ENCODE data around the gene SLC16A6. TPM values are rescaled to one million over a fixed set of nuclear protein-coding genes. Genes with fewer than 3 reads are reported as not detected.

The SLC16A6 gene
- total and polyA plus RNA-seq, 2 of the 4 experiments (the other 2 are of a cell fraction) = 0.22 to 0.54 TPM

DNA sequence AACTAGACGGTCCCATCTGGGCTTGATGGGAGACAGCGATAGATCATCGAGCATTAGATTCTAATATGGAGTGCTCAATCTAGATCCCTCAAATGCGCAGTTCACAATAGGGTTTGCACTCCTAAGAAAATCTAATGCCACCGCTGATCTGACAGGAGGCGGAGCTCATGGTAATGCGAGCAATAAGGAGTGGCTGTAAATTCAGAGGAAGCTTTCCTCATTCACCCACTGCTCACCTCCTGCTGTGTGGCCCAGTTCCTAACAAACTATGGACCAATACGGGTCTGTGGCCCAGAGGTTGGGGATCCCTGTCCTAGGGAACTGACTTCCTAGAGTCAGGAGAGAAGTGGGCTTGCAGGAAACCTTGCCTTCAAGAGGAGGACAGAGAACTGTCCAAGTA, 68.3 kb downstream of the SLC16A6 start:
- H3K4me3 ChIP-seq (ENCODE audit: insufficient read depth, low read depth, low read length) = no peak overlapping the region
- intact Hi-C loops (cut with micrococcal nuclease) (no loop called here), dilution Hi-C loops (cut with HindIII; ENCODE audit: low sequenced_read_pairs, unreplicated experiment) (no loop called here), in situ Hi-C loops (cut with MboI; ENCODE audit: low sequenced_read_pairs) (no loop called here)
- no peaks in the 10 kb centered on the region for H3K36me3 ChIP-seq (ENCODE audit: control insufficient read depth, insufficient read depth, low read length)
- H2BK120ac ChIP-seq (ENCODE audit: low read depth, low read length) = no peak overlapping the region
- H3K14ac ChIP-seq (replicated peaks; ENCODE audit: low read depth, low read length) = no peak overlapping the region
- ATAC-seq (ENCODE audit: low read depth) (no peak), DNase-seq (no peak)
- H3K4me1 ChIP-seq (ENCODE audit: control insufficient read depth, insufficient read depth, low read length) = no peaks in the 10 kb centered on the region
- H2AFZ ChIP-seq (replicated peaks; ENCODE audit: low read length, poor library complexity) = no peak overlapping the region
- no peak overlapping the region for H3K23ac ChIP-seq (ENCODE audit: low read depth, low read length)
- no peak overlapping the region for H3K56ac ChIP-seq (ENCODE audit: extremely low read depth, insufficient read depth, low read length)
- ChIA-PET CTCF (no interaction called here), POLR2A (ENCODE audit: unreplicated experiment) (no interaction called here)
- no peaks in the 10 kb centered on the region for H3K79me1 ChIP-seq (ENCODE audit: low read depth in 1 of 2, low read length in 2 of 2)
- no peak overlapping the region for H4K8ac ChIP-seq (ENCODE audit: low read depth in 2 of 2, low read length in 2 of 2)
- H2AK9ac ChIP-seq (replicated peaks; ENCODE audit: low read depth, low read length, poor library complexity) = no peak overlapping the region
- no peak overlapping the region for H4K91ac ChIP-seq (ENCODE audit: insufficient read depth, low read depth, low read length)
- H3K4ac ChIP-seq (ENCODE audit: low read depth, low read length) = no peak overlapping the region
- H3K9me1 ChIP-seq (ENCODE audit: insufficient read depth, low read length) = no peaks in the 10 kb centered on the region
- no peak overlapping the region for H2BK20ac ChIP-seq (ENCODE audit: low read depth, low read length)
- no peak overlapping the region for H2AK5ac ChIP-seq (ENCODE audit: low read depth, low read length)
- no peak overlapping the region for H2BK15ac ChIP-seq (ENCODE audit: low read depth, low read length)
- H4K5ac ChIP-seq (ENCODE audit: low read depth, low read length) = no peak overlapping the region
- 100% methylated on average over 1 of the region's 8 CpGs; no CpG with 5 or more reads in 1 of the 2 experiments for WGBS, 2 experiments (ENCODE audit: extremely low coverage in 2 of 2, insufficient read length in 1 of 2)
- no peaks in the 10 kb centered on the region for H4K20me1 ChIP-seq (ENCODE audit: insufficient read depth, low read length)
- H3K27ac ChIP-seq (ENCODE audit: insufficient read depth, low read length) = no peak overlapping the region
- no peak overlapping the region for H3K9ac ChIP-seq (ENCODE audit: low read depth, low read length)
- no TSS peak for BruUV-seq (replicated peaks)
- TF ChIP-seq CHD1 (IDR thresholded peaks at IDR 0.05; ENCODE audit: low read depth, low read length) = no peak
- no peak overlapping the region for H2BK5ac ChIP-seq (ENCODE audit: low read depth, low read length, poor library complexity, severe bottlenecking)
- H3K9me3 ChIP-seq (ENCODE audit: control insufficient read depth, insufficient read depth, low read length) = no peaks in the 10 kb centered on the region
- H3K4me2 ChIP-seq (ENCODE audit: low read depth, low read length) = no peak overlapping the region
- no peak overlapping the region for H3K18ac ChIP-seq (ENCODE audit: low read depth, low read length)
- H3K27me3 ChIP-seq (ENCODE audit: control insufficient read depth, insufficient read depth, low read length) = no peaks in the 10 kb centered on the region
